ENCODE measurements around the gene ENDOV. TPM values are rescaled to one million over a fixed set of nuclear protein-coding genes. Genes with fewer than 3 reads are reported as not detected.
A peak's percentile ranks its signal among the peaks of the same experiment; 100 is the strongest.

The ENDOV gene
- total and polyA plus RNA-seq, 2 of the 13 experiments (the other 11 are each of a cell fraction or from before 2014, with no cell fraction given) = 15.1 to 17.1 TPM

DNA sequence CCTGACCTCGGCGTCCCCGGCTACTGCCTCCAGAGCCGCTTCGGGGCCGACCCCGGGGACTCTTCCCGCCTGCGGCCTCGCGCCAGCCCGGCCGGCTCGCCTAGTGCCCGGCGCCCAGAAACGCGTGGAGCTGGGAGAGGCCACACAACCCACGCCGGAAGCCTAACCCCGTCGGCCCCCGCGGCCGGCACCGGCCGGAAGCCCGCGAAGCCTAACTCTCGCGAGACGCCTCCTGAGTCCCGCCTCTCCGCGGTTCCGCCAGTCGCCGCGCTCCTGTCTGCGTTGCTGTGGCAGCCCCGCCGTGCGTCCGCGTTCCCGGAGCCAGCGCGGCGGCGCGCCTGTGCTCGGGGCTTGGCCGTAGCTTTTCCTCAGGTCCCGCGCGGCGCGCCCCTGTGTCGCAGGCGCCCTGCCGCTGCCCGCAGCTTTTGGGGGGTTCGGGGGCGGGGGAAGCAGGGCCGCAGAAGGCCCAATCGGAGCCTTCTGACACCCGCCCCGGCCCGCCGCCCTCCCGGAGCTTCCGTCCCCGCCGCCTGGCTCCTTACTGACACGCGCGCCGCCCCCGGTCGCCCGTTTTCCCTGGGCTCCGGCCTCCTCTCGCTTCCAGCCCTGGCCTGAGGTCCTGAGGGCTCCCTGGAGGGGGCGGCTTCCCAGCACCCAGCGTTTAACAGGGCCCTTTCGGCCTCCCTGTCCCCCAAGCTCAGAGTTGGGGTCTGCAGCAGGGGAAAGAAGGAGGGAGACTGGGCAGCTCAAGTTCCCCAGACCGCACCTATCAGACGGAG is 39.8 kb downstream of the ENDOV start (continued):
- TF ChIP-seq, protein P1, sequence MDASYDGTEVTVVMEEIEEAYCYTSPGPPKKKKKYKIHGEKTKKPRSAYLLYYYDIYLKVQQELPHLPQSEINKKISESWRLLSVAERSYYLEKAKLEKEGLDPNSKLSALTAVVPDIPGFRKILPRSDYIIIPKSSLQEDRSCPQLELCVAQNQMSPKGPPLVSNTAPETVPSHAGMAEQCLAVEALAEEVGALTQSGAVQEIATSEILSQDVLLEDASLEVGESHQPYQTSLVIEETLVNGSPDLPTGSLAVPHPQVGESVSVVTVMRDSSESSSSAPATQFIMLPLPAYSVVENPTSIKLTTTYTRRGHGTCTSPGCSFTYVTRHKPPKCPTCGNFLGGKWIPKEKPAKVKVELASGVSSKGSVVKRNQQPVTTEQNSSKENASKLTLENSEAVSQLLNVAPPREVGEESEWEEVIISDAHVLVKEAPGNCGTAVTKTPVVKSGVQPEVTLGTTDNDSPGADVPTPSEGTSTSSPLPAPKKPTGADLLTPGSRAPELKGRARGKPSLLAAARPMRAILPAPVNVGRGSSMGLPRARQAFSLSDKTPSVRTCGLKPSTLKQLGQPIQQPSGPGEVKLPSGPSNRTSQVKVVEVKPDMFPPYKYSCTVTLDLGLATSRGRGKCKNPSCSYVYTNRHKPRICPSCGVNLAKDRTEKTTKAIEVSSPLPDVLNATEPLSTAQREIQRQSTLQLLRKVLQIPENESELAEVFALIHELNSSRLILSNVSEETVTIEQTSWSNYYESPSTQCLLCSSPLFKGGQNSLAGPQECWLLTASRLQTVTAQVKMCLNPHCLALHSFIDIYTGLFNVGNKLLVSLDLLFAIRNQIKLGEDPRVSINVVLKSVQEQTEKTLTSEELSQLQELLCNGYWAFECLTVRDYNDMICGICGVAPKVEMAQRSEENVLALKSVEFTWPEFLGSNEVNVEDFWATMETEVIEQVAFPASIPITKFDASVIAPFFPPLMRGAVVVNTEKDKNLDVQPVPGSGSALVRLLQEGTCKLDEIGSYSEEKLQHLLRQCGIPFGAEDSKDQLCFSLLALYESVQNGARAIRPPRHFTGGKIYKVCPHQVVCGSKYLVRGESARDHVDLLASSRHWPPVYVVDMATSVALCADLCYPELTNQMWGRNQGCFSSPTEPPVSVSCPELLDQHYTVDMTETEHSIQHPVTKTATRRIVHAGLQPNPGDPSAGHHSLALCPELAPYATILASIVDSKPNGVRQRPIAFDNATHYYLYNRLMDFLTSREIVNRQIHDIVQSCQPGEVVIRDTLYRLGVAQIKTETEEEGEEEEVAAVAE (CRISPR knock-in tag; IDR thresholded peaks at IDR 0.05; ENCODE audit: borderline replicate concordance) = peak; percentile 30
- no peak for TF ChIP-seq CEBPZ (IDR thresholded peaks at IDR 0.05; ENCODE audit: low read length)
- no peak; the same call in 1 of the 2 replicates for TF ChIP-seq ZNF3 (CRISPR knock-in tag; IDR thresholded peaks at IDR 0.05)
- peak; percentile 51; the same call in 1 of the 2 replicates for TF ChIP-seq MAF1 (CRISPR knock-in tag; IDR thresholded peaks at IDR 0.05; ENCODE audit: borderline replicate concordance)
- peak; percentile 93 for TF ChIP-seq EEA1 (CRISPR knock-in tag; IDR thresholded peaks at IDR 0.05; ENCODE audit: borderline replicate concordance)
- TF ChIP-seq ZMYM2 (CRISPR knock-in tag; IDR thresholded peaks at IDR 0.05) = no peak; the same call in 1 of the 2 replicates
- TF ChIP-seq NKX3-1 (CRISPR knock-in tag; IDR thresholded peaks at IDR 0.05) = peak; percentile 97
- TF ChIP-seq ZKSCAN1 (IDR thresholded peaks at IDR 0.05; ENCODE audit: low read length) = no peak
- TF ChIP-seq NFYC (CRISPR knock-in tag; IDR thresholded peaks at IDR 0.05) = peak; percentile 74
- peak; percentile 89 for TF ChIP-seq ZBTB2 (CRISPR knock-in tag; IDR thresholded peaks at IDR 0.05; ENCODE audit: low read depth)
- TF ChIP-seq, protein P2, sequence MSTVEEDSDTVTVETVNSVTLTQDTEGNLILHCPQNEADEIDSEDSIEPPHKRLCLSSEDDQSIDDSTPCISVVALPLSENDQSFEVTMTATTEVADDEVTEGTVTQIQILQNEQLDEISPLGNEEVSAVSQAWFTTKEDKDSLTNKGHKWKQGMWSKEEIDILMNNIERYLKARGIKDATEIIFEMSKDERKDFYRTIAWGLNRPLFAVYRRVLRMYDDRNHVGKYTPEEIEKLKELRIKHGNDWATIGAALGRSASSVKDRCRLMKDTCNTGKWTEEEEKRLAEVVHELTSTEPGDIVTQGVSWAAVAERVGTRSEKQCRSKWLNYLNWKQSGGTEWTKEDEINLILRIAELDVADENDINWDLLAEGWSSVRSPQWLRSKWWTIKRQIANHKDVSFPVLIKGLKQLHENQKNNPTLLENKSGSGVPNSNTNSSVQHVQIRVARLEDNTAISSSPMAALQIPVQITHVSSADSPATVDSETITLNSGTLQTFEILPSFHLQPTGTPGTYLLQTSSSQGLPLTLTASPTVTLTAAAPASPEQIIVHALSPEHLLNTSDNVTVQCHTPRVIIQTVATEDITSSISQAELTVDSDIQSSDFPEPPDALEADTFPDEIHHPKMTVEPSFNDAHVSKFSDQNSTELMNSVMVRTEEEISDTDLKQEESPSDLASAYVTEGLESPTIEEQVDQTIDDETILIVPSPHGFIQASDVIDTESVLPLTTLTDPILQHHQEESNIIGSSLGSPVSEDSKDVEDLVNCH (CRISPR knock-in tag; IDR thresholded peaks at IDR 0.05) = peak; percentile 94
- TF ChIP-seq ZNF567 (CRISPR knock-in tag; IDR thresholded peaks at IDR 0.05; ENCODE audit: borderline replicate concordance) = peak; percentile 75; the same call in 1 of the 2 replicates
- TF ChIP-seq ZNF441 (CRISPR knock-in tag; IDR thresholded peaks at IDR 0.05; ENCODE audit: borderline replicate concordance) = peak; percentile 100
- no peak for TF ChIP-seq SMAD9 (CRISPR knock-in tag; IDR thresholded peaks at IDR 0.05)
- TF ChIP-seq FOXJ3 (CRISPR knock-in tag; IDR thresholded peaks at IDR 0.05; ENCODE audit: borderline replicate concordance) = peak; percentile 11; the same call in 1 of the 2 replicates
- TF ChIP-seq SYNCRIP (IDR thresholded peaks at IDR 0.05; ENCODE audit: insufficient read depth, low read depth, low read length) = no peak
